Measurements from ENCODE around the gene USP38. TPM values are rescaled to one million over a fixed set of nuclear protein-coding genes. Genes with fewer than 3 reads are reported as not detected.
A peak's percentile ranks its signal among the peaks of the same experiment; 100 is the strongest.

The USP38 gene
- total and polyA plus RNA-seq, 2 of the 4 experiments (the other 2 are of a cell fraction): 5.5 to 17.0 TPM

DNA sequence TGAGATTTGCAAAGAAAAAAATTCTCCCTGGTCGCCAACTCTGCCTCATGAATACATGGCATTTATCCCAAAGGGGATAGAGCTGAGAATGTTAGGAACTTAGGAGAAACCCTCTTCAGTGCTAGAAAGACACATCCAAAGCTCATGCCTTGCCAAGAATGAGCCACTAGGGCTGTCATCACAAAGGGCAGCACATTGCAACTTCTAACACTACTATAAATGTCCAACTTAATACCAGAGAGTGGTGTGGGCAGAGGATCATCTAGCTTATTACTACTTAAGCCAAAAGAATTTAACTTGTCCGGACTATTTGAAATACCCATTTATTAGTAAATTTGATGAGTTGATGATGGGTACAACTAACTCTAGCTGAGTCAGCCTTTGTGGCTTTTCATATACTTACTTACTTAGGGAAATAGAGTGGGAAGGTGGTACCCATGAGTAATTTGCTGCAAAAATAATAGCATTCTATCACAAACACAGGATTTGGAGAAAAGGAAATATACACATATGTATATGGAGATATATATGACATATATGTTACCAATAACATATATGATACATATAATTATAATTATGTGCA lies 85.6 kb downstream of the USP38 start:
- WGBS, 2 experiments (ENCODE audit: extremely low coverage in 2 of 2, insufficient read length in 1 of 2): no CpG with 5 or more reads among the region's 2 CpGs
- intact Hi-C loops (cut with micrococcal nuclease): loop anchor here (5.0 kb wide), 1 partner anchor 708 kb away; no protein-coding TSS in a partner anchor
- Histone ChIP-seq H2BK15ac (ENCODE audit: low read depth, low read length) (no peak overlapping the region), H2BK120ac (ENCODE audit: low read depth, low read length) (no peak overlapping the region), H3K4me2 (ENCODE audit: low read depth, low read length) (no peak overlapping the region), H2AFZ (replicated peaks; ENCODE audit: low read length, poor library complexity) (no peak overlapping the region), H2BK5ac (ENCODE audit: low read depth, low read length, poor library complexity, severe bottlenecking) (no peak overlapping the region), H3K79me1 (ENCODE audit: low read depth in 1 of 2, low read length in 2 of 2) (no peaks in the 10 kb centered on the region), H3K4me1 (ENCODE audit: control insufficient read depth, insufficient read depth, low read length) (no peaks in the 10 kb centered on the region), H3K27me3 (ENCODE audit: control insufficient read depth, insufficient read depth, low read length) (no peaks in the 10 kb centered on the region), H4K8ac (ENCODE audit: low read depth in 2 of 2, low read length in 2 of 2) (no peak overlapping the region), H2AK5ac (ENCODE audit: low read depth, low read length) (no peak overlapping the region), H2AK9ac (replicated peaks; ENCODE audit: low read depth, low read length, poor library complexity) (no peak overlapping the region), H3K27ac (ENCODE audit: insufficient read depth, low read length) (no peak overlapping the region), H3K4me3 (ENCODE audit: insufficient read depth, low read depth, low read length) (no peak overlapping the region), H3K23ac (ENCODE audit: low read depth, low read length) (no peak overlapping the region), H3K9ac (ENCODE audit: low read depth, low read length) (no peak overlapping the region), H3K9me1 (ENCODE audit: insufficient read depth, low read length) (no peaks in the 10 kb centered on the region), H3K18ac (ENCODE audit: low read depth, low read length) (no peak overlapping the region), H4K91ac (ENCODE audit: insufficient read depth, low read depth, low read length) (no peak overlapping the region), H3K56ac (ENCODE audit: extremely low read depth, insufficient read depth, low read length) (no peak overlapping the region), H4K20me1 (ENCODE audit: insufficient read depth, low read length) (no peaks in the 10 kb centered on the region), H3K36me3 (ENCODE audit: control insufficient read depth, insufficient read depth, low read length) (0 out of 2 replicates have a peak, but pooled peaks cover 1% of the 10 kb centered on the region), H3K4ac (ENCODE audit: low read depth, low read length) (no peak overlapping the region), H2BK20ac (ENCODE audit: low read depth, low read length) (no peak overlapping the region), H4K5ac (ENCODE audit: low read depth, low read length) (no peak overlapping the region), H3K9me3 (ENCODE audit: control insufficient read depth, insufficient read depth, low read length) (peaks cover 9% of the 10 kb centered on the region), H3K14ac (replicated peaks; ENCODE audit: low read depth, low read length) (no peak overlapping the region)
- BruUV-seq (replicated peaks): no TSS peak
- CTCF ChIA-PET: interaction anchor here (0.6 to 1.2 kb wide), 2 partner anchors 15 to 19 kb away, joined by 3 read pairs; no protein-coding TSS in a partner anchor
- no peak for ATAC-seq (ENCODE audit: low read depth)
- in situ Hi-C loops (cut with MboI; ENCODE audit: low sequenced_read_pairs): no loop called here
- no peak for DNase-seq
- dilution Hi-C loops (cut with HindIII; ENCODE audit: low sequenced_read_pairs, unreplicated experiment): no loop called here
- TF ChIP-seq MAFK (IDR thresholded peaks at IDR 0.05; ENCODE audit: low read depth, low read length): 0 out of 2 replicates have a peak, but pooled peaks have one; percentile 26
- TF ChIP-seq BHLHE40 (IDR thresholded peaks at IDR 0.05; ENCODE audit: low read depth, low read length): no peak
- POLR2A ChIA-PET (ENCODE audit: unreplicated experiment): no interaction called here

Other genes with a start within 250 kb of the USP38 start
- gene GAB1, start 152.0 kb downstream of the USP38 start, total RNA-seq (2012; rRNA removed): 8.9 and 12.0 TPM in 2 replicates
- gene GAB1, start 152.0 kb downstream of the USP38 start, polyA plus RNA-seq (2012; rRNA removed): 2.8 and 3.4 TPM in 2 replicates

Data from IMR-90 (cell line).